Head of caudate nucleus (tissue), 42 donors: Measurements from ENCODE around the gene BIN1.
"Not testable (repeated sequence)": the region's sequence is repeated elsewhere in the genome, so short reads cannot be mapped to it uniquely, and the experiment has no call there.

ENCODE experiments used
- DNase-seq, 42 donors: peaks; one replicate each; pipeline versions ENCODE4 v3.0.0 to v3.0.0-alpha.2; 2020 to 2021; ENCODE audit warnings: mixed read lengths in 7 of 42
- intact Hi-C: fragments of 100-400 bp; cut with DNase I; formaldehyde crosslinking; loops from one replicate; pipeline ENCODE4 v1.15.0; 2022

Gene BIN1

GRCh38 chr2:127137741-127138140 is 30.8 kb upstream of the BIN1 start:
- peak in 3 of 42 donors; percentile 8 to 46 (median 35) for DNase-seq

GRCh38 chr2:127137225-127137624 is 30.3 kb upstream of the BIN1 start:
- peak in 6 of 42 donors; percentile 22 to 61 (median 36) for DNase-seq
- intact Hi-C loops = no loop called here

More at GRCh38 chr2:127137741-127138140, 30.8 kb upstream of the BIN1 start:
- intact Hi-C loops = no loop called here

GRCh38 chr2:127134833-127135830 is 28.2 kb upstream of the BIN1 start:
- intact Hi-C loops = no loop called here
- DNase-seq = peak in 5 of 42 donors; percentile 1 to 61 (median 28)

- DNase-seq = peak in 1 of 42 donors; percentile 0
- intact Hi-C loops = no loop called here
Observed at GRCh38 chr2:127134235-127134634, 27.3 kb upstream of the BIN1 start.

GRCh38 chr2:127133793-127134192 is 26.8 kb upstream of the BIN1 start:
- DNase-seq = peak in 5 of 42 donors; percentile 0 to 36 (median 7)
- intact Hi-C loops = no loop called here

- intact Hi-C loops = no loop called here
- DNase-seq = peak in 3 of 42 donors; percentile 0 to 24 (median 2)
Observed at GRCh38 chr2:127130421-127130820, 23.5 kb upstream of the BIN1 start.

- DNase-seq = peak in 4 of 42 donors; percentile 0 to 24 (median 16)
- intact Hi-C loops = no loop called here
Observed at GRCh38 chr2:127129937-127130336, 23.0 kb upstream of the BIN1 start.

- intact Hi-C loops = no loop called here
- DNase-seq = peak in 14 of 42 donors; percentile 34 to 74 (median 51)
Observed at GRCh38 chr2:127128445-127128904, 21.5 kb upstream of the BIN1 start.

- intact Hi-C loops = no loop called here
- DNase-seq = no peak
Observed at GRCh38 chr2:127125821-127126220, 18.9 kb upstream of the BIN1 start.

GRCh38 chr2:127124426-127124825 is 17.5 kb upstream of the BIN1 start:
- intact Hi-C loops = no loop called here
- DNase-seq = peak in 2 of 42 donors; percentile 27 to 29

GRCh38 chr2:127122361-127123027 is 15.5 kb upstream of the BIN1 start:
- DNase-seq = peak in 7 of 42 donors; percentile 1 to 39 (median 9)
- intact Hi-C loops = no loop called here

GRCh38 chr2:127121776-127122176 is 14.8 kb upstream of the BIN1 start:
- peak in 7 of 42 donors; percentile 8 to 64 (median 37) for DNase-seq
- intact Hi-C loops = no loop called here

GRCh38 chr2:127121353-127121752 is 14.4 kb upstream of the BIN1 start:
- intact Hi-C loops = no loop called here
- no peak for DNase-seq

GRCh38 chr2:127120408-127120807 is 13.5 kb upstream of the BIN1 start:
- DNase-seq = peak in 4 of 42 donors; percentile 4 to 41 (median 7)
- intact Hi-C loops = not testable (repeated sequence)

GRCh38 chr2:127118467-127118866 is 11.5 kb upstream of the BIN1 start:
- DNase-seq = peak in 41 of 42 donors; percentile 58 to 94 (median 84)
- intact Hi-C loops = no loop called here

- DNase-seq = peak in 11 of 42 donors; percentile 7 to 78 (median 43)
- intact Hi-C loops = no loop called here
Observed at GRCh38 chr2:127118038-127118437, 11.1 kb upstream of the BIN1 start.

GRCh38 chr2:127117603-127118002 is 10.6 kb upstream of the BIN1 start:
- intact Hi-C loops = no loop called here
- DNase-seq = peak in 8 of 42 donors; percentile 1 to 41 (median 10)

GRCh38 chr2:127115471-127116199 is 8.7 kb upstream of the BIN1 start:
- intact Hi-C loops = no loop called here

GRCh38 chr2:127110985-127111384 is 4.0 kb upstream of the BIN1 start:
- DNase-seq = peak in 8 of 42 donors; percentile 1 to 45 (median 10)
- intact Hi-C loops = no loop called here

More at GRCh38 chr2:127115471-127116199, 8.7 kb upstream of the BIN1 start:
- DNase-seq = peak in 7 of 42 donors; percentile 0 to 39 (median 10)
